HepG2 (cell line): Measurements from ENCODE around the gene MVB12A. TPM values are rescaled to one million over a fixed set of nuclear protein-coding genes. Genes with fewer than 3 reads are reported as not detected.

ENCODE experiments used
- ATM ChIP-seq: fragments of 450-650 bp; IDR thresholded peaks from 2 replicates; pipeline ENCODE4 v1.7.1; 2017; ENCODE audit warnings: mild to moderate bottlenecking, borderline replicate concordance
- CHCHD3 ChIP-seq: sonication (generic); formaldehyde crosslinking; IDR thresholded peaks from 2 replicates; pipeline ENCODE4 v1.8.0; 2022; ENCODE audit warnings: mild to moderate bottlenecking, missing genetic modification reagents, moderate library complexity
- CREM ChIP-seq, 2 experiments: sonication (generic) in 1 of 2; formaldehyde crosslinking in 1 of 2; IDR thresholded peaks; 2 replicates each; pipeline versions ENCODE4 v1.4.0 to v1.6.1; 2016 to 2020; ENCODE audit warnings: antibody characterized with exemption in 1 of 2, mild to moderate bottlenecking in 1 of 2, missing genetic modification reagents in 1 of 2
- ELF4 ChIP-seq: sonication (generic); formaldehyde crosslinking; IDR thresholded peaks from 2 replicates; pipeline ENCODE4 v1.5.0; 2020; ENCODE audit warnings: missing genetic modification reagents, mild to moderate bottlenecking, moderate library complexity, borderline replicate concordance
- HNRNPLL ChIP-seq: fragments of 200-400 bp; formaldehyde crosslinking; IDR thresholded peaks from 2 replicates; pipeline ENCODE4 v1.6.1; 2017; ENCODE audit warnings: mild to moderate bottlenecking, low read depth, low read length; ENCODE audit not compliant: poor library complexity, severe bottlenecking
- IKZF1 ChIP-seq: fragments of 450-650 bp; IDR thresholded peaks from 2 replicates; pipeline ENCODE4 v1.7.1; 2016
- KDM2A ChIP-seq: sonication (generic); formaldehyde crosslinking; IDR thresholded peaks from 2 replicates; pipeline ENCODE4 v1.4.0; 2020; ENCODE audit warnings: low read depth, missing genetic modification reagents, borderline replicate concordance
- KLF11 ChIP-seq: IDR thresholded peaks from 2 replicates; pipeline ENCODE4 v1.6.1; 2016; ENCODE audit warnings: missing compliant biosample characterization
- MTA1 ChIP-seq: sonication (generic); formaldehyde crosslinking; IDR thresholded peaks from 2 replicates; pipeline ENCODE4 v1.4.0; 2020; ENCODE audit warnings: missing genetic modification reagents, mild to moderate bottlenecking, borderline replicate concordance
- MTA3 ChIP-seq: sonication (generic); formaldehyde crosslinking; IDR thresholded peaks from 2 replicates; pipeline ENCODE4 v1.4.0; 2020; ENCODE audit warnings: missing genetic modification reagents
- SNAI1 ChIP-seq: sonication (generic); formaldehyde crosslinking; IDR thresholded peaks from 2 replicates; pipeline ENCODE4 v1.5.0; 2020; ENCODE audit warnings: mild to moderate bottlenecking, missing genetic modification reagents, borderline replicate concordance
- YY1 ChIP-seq: IDR thresholded peaks from 2 replicates; pipeline ENCODE4 v1.6.1; 2011; ENCODE audit warnings: low read length, low read depth, moderate library complexity, mild to moderate bottlenecking; ENCODE audit not compliant: insufficient read depth, insufficient replicate concordance
- ZFP36 ChIP-seq: fragments of 150-350 bp; IDR thresholded peaks from 2 replicates; pipeline ENCODE4 v1.6.1; 2018; ENCODE audit warnings: borderline replicate concordance, low read length, low read depth; ENCODE audit not compliant: partially characterized antibody
- ZFX ChIP-seq: sonication (generic); formaldehyde crosslinking; IDR thresholded peaks from 2 replicates; pipeline ENCODE4 v1.4.0; 2020; ENCODE audit warnings: mild to moderate bottlenecking, low read depth, missing genetic modification reagents, moderate library complexity
- ZKSCAN5 ChIP-seq: sonication (generic); formaldehyde crosslinking; IDR thresholded peaks from 2 replicates; pipeline ENCODE4 v1.5.1; 2020; ENCODE audit warnings: mild to moderate bottlenecking, missing genetic modification reagents
- ZNF501 ChIP-seq: sonication (generic); formaldehyde crosslinking; IDR thresholded peaks from 2 replicates; pipeline ENCODE4 v1.5.1; 2020; ENCODE audit warnings: mild to moderate bottlenecking, moderate library complexity, missing genetic modification reagents
- ZNF552 ChIP-seq: sonication (generic); formaldehyde crosslinking; IDR thresholded peaks from 2 replicates; pipeline ENCODE4 v1.9.0; 2022; ENCODE audit warnings: missing genetic modification reagents, mild to moderate bottlenecking, borderline replicate concordance
- ZNF749 ChIP-seq: sonication (generic); formaldehyde crosslinking; IDR thresholded peaks from 2 replicates; pipeline ENCODE4 v1.8.0; 2022; ENCODE audit warnings: mild to moderate bottlenecking, missing genetic modification reagents, moderate library complexity, borderline replicate concordance
- ZNF776 ChIP-seq: sonication (generic); formaldehyde crosslinking; IDR thresholded peaks from 2 replicates; pipeline ENCODE4 v1.4.0; 2020; ENCODE audit warnings: mild to moderate bottlenecking, missing genetic modification reagents
- ZNF879 ChIP-seq: sonication (generic); formaldehyde crosslinking; IDR thresholded peaks from 2 replicates; pipeline ENCODE4 v1.8.1; 2023; ENCODE audit warnings: missing genetic modification reagents
- polyA plus RNA-seq, 8 experiments: library from polyadenylated mRNA; depleted of rRNA in 3 of 8; stranded (reverse) in 7 of 8; unstranded in 1 of 8; fragments of >200 nt; fragmentation: Illumina TruSeq in 4 of 8; extraction: Trizol in 4 of 8; gene quantifications; 2 replicates each; pipeline versions ENCODE4 v1.2.1 to v1.2.3, GENCODE V29; 2011 to 2016; ENCODE audit warnings: low read depth in 4 of 8, missing spikeins in 1 of 8, mixed read lengths in 1 of 8; ENCODE audit not compliant: insufficient read depth in 1 of 8
- total RNA-seq, 5 experiments: library from RNA; depleted of rRNA; stranded (reverse); fragments of >200 nt; fragmentation: Illumina TruSeq; extraction: Trizol; gene quantifications; 2 replicates each; pipeline ENCODE4 v1.2.3, GENCODE V29; 2016; ENCODE audit warnings: low read depth in 1 of 5
- TF ChIP-seq, protein P1 (sequence below): sonication (generic); formaldehyde crosslinking; IDR thresholded peaks from 2 replicates; pipeline ENCODE4 v1.8.1; 2023; ENCODE audit warnings: mild to moderate bottlenecking, inconsistent platforms, moderate library complexity, missing genetic modification reagents, borderline replicate concordance
- TF ChIP-seq, protein P2 (sequence below): sonication (generic); formaldehyde crosslinking; conservative IDR thresholded peaks from 2 replicates; pipeline ENCODE4 v1.4.0; 2020; ENCODE audit warnings: missing genetic modification reagents
- TF ChIP-seq, protein P3 (sequence below): sonication (generic); formaldehyde crosslinking; IDR thresholded peaks from 2 replicates; pipeline ENCODE4 v1.4.0; 2020; ENCODE audit warnings: missing genetic modification reagents

The MVB12A gene
- total and polyA plus RNA-seq, 2 of the 13 experiments (the other 11 are each of a cell fraction or from before 2014, with no cell fraction given) = 35.7 to 36.1 TPM

DNA sequence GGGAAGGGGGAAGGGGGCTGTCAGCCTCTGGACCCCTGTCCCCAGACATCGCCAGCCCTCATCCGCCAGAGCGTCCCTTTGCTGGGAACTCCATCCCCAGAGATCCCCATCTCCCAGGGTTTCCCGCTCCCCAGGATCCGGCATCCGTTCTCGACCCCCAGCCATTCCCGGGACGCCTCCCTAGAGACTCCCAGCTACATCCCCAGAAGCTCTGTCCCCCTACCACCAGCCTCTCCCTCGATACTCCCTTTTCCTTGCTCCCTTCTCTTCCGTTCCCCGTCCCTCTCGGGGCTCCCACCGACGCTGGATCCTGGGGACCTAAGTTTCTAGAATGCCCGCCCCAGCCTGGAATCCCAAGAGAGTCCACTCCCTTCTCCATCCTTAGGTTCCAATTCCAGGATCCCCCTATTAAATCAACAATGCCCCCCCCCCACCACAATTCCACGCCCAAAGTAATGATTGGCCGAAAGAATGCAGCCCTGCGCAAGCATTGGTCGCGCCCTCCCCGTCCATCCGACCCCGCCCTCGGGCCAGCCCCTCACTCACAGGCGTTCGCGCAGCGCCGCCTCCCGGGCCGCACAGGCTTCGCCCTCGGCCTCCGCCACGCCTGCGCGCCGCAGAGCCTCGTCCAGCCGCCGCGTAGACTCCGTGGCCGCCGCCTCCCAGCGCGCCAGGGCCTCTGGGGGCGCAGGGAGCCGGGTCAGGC is 29.0 kb upstream of the MVB12A start (continued):
- TF ChIP-seq HNRNPLL (peak; percentile 96), ELF4 (no peak), KDM2A (CRISPR knock-in tag) (peak; percentile 91), IKZF1 (no peak), ZFX (CRISPR knock-in tag) (peak; percentile 56), KLF11 (CRISPR knock-in tag) (no peak), SNAI1 (CRISPR knock-in tag) (no peak), ZFP36 (no peak), ATM (no peak), ZNF879 (CRISPR knock-in tag) (no peak), YY1 (peak; percentile 54), ZNF749 (CRISPR knock-in tag) (no peak), ZKSCAN5 (CRISPR knock-in tag) (no peak), MTA3 (no peak), CREM (IDR thresholded peaks at IDR 0.05) (peak; percentile 32; the same call in 1 of the 2 replicates), CREM (CRISPR knock-in tag; IDR thresholded peaks at IDR 0.05) (no peak), ZNF552 (CRISPR knock-in tag) (no peak), MTA1 (CRISPR knock-in tag) (no peak), ZNF501 (no peak), ZNF776 (no peak), CHCHD3 (CRISPR knock-in tag) (no peak)
- TF ChIP-seq, protein P1, sequence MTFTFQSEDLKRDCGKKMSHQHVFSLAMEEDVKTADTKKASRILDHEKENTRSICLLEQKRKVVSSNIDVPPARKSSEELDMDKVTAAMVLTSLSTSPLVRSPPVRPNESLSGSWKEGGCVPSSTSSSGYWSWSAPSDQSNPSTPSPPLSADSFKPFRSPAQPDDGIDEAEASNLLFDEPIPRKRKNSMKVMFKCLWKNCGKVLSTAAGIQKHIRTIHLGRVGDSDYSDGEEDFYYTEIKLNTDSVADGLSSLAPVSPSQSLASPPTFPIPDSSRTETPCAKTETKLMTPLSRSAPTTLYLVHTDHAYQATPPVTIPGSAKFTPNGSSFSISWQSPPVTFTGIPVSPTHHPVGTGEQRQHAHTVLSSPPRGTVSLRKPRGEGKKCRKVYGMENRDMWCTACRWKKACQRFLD = no peak
- TF ChIP-seq, protein P2, sequence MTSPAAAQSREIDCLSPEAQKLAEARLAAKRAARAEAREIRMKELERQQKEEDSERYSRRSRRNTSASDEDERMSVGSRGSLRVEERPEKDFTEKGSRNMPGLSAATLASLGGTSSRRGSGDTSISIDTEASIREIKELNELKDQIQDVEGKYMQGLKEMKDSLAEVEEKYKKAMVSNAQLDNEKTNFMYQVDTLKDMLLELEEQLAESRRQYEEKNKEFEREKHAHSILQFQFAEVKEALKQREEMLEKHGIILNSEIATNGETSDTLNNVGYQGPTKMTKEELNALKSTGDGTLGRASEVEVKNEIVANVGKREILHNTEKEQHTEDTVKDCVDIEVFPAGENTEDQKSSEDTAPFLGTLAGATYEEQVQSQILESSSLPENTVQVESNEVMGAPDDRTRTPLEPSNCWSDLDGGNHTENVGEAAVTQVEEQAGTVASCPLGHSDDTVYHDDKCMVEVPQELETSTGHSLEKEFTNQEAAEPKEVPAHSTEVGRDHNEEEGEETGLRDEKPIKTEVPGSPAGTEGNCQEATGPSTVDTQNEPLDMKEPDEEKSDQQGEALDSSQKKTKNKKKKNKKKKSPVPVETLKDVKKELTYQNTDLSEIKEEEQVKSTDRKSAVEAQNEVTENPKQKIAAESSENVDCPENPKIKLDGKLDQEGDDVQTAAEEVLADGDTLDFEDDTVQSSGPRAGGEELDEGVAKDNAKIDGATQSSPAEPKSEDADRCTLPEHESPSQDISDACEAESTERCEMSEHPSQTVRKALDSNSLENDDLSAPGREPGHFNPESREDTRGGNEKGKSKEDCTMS (CRISPR knock-in tag) = no peak
- TF ChIP-seq, protein P3, sequence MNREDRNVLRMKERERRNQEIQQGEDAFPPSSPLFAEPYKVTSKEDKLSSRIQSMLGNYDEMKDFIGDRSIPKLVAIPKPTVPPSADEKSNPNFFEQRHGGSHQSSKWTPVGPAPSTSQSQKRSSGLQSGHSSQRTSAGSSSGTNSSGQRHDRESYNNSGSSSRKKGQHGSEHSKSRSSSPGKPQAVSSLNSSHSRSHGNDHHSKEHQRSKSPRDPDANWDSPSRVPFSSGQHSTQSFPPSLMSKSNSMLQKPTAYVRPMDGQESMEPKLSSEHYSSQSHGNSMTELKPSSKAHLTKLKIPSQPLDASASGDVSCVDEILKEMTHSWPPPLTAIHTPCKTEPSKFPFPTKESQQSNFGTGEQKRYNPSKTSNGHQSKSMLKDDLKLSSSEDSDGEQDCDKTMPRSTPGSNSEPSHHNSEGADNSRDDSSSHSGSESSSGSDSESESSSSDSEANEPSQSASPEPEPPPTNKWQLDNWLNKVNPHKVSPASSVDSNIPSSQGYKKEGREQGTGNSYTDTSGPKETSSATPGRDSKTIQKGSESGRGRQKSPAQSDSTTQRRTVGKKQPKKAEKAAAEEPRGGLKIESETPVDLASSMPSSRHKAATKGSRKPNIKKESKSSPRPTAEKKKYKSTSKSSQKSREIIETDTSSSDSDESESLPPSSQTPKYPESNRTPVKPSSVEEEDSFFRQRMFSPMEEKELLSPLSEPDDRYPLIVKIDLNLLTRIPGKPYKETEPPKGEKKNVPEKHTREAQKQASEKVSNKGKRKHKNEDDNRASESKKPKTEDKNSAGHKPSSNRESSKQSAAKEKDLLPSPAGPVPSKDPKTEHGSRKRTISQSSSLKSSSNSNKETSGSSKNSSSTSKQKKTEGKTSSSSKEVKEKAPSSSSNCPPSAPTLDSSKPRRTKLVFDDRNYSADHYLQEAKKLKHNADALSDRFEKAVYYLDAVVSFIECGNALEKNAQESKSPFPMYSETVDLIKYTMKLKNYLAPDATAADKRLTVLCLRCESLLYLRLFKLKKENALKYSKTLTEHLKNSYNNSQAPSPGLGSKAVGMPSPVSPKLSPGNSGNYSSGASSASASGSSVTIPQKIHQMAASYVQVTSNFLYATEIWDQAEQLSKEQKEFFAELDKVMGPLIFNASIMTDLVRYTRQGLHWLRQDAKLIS (CRISPR knock-in tag) = no peak
